ENCODE data around the gene MCF2L2. TPM values are rescaled to one million over a fixed set of nuclear protein-coding genes. Genes with fewer than 3 reads are reported as not detected.

Gene MCF2L2
- total RNA-seq, 1 donor from 2014 or later: 18.1 TPM

GRCh38 chr3:183370391-183370790, 58.0 kb downstream of the MCF2L2 start:
- Mint-ChIP-seq H3K36me3 (ENCODE audit: unreplicated experiment) (no peaks in the 10 kb centered on the region), H3K27ac (ENCODE audit: unreplicated experiment) (no peak overlapping the region), H3K9me3 (ENCODE audit: unreplicated experiment) (peaks cover 1% of the 10 kb centered on the region), H3K4me3 (ENCODE audit: unreplicated experiment) (no peak overlapping the region), H3K27me3 (ENCODE audit: unreplicated experiment) (peaks cover 5% of the 10 kb centered on the region), H3K4me1 (ENCODE audit: low read depth, unreplicated experiment) (no peaks in the 10 kb centered on the region)
- DNase-seq: no peak
- TF ChIP-seq CTCF (IDR thresholded peaks at IDR 0.05; ENCODE audit: partially characterized antibody, unreplicated experiment): no peak

GRCh38 chr3:183369627-183370026, 58.8 kb downstream of the MCF2L2 start:
- H3K9me3 Mint-ChIP-seq (ENCODE audit: unreplicated experiment): peaks cover 1% of the 10 kb centered on the region
- no peak for TF ChIP-seq CTCF (IDR thresholded peaks at IDR 0.05; ENCODE audit: partially characterized antibody, unreplicated experiment)
- DNase-seq: no peak
- H3K4me3 Mint-ChIP-seq (ENCODE audit: unreplicated experiment): no peak overlapping the region
- no peaks in the 10 kb centered on the region for H3K4me1 Mint-ChIP-seq (ENCODE audit: low read depth, unreplicated experiment)
- H3K27me3 Mint-ChIP-seq (ENCODE audit: unreplicated experiment): peaks cover 3% of the 10 kb centered on the region
- no peaks in the 10 kb centered on the region for H3K36me3 Mint-ChIP-seq (ENCODE audit: unreplicated experiment)
- H3K27ac Mint-ChIP-seq (ENCODE audit: unreplicated experiment): no peak overlapping the region

GRCh38 chr3:183369117-183369516, 59.3 kb downstream of the MCF2L2 start:
- Mint-ChIP-seq H3K27me3 (ENCODE audit: unreplicated experiment) (peaks cover 2% of the 10 kb centered on the region), H3K4me1 (ENCODE audit: low read depth, unreplicated experiment) (no peaks in the 10 kb centered on the region), H3K36me3 (ENCODE audit: unreplicated experiment) (no peaks in the 10 kb centered on the region), H3K27ac (ENCODE audit: unreplicated experiment) (no peak overlapping the region), H3K9me3 (ENCODE audit: unreplicated experiment) (peaks cover 1% of the 10 kb centered on the region), H3K4me3 (ENCODE audit: unreplicated experiment) (no peak overlapping the region)
- DNase-seq: no peak
- TF ChIP-seq CTCF (IDR thresholded peaks at IDR 0.05; ENCODE audit: partially characterized antibody, unreplicated experiment): no peak

- Mint-ChIP-seq H3K4me1 (ENCODE audit: low read depth, unreplicated experiment) (no peaks in the 10 kb centered on the region), H3K4me3 (ENCODE audit: unreplicated experiment) (no peak overlapping the region), H3K36me3 (ENCODE audit: unreplicated experiment) (no peaks in the 10 kb centered on the region), H3K9me3 (ENCODE audit: unreplicated experiment) (no peaks in the 10 kb centered on the region), H3K27ac (ENCODE audit: unreplicated experiment) (no peak overlapping the region), H3K27me3 (ENCODE audit: unreplicated experiment) (no peaks in the 10 kb centered on the region)
- TF ChIP-seq CTCF (IDR thresholded peaks at IDR 0.05; ENCODE audit: partially characterized antibody, unreplicated experiment): no peak
- DNase-seq: no peak
Measured at GRCh38 chr3:183360971-183361624, 67.3 kb downstream of the MCF2L2 start.

- Mint-ChIP-seq H3K4me1 (ENCODE audit: low read depth, unreplicated experiment) (no peaks in the 10 kb centered on the region), H3K9me3 (ENCODE audit: unreplicated experiment) (no peaks in the 10 kb centered on the region), H3K4me3 (ENCODE audit: unreplicated experiment) (no peak overlapping the region), H3K36me3 (ENCODE audit: unreplicated experiment) (no peaks in the 10 kb centered on the region), H3K27ac (ENCODE audit: unreplicated experiment) (no peak overlapping the region), H3K27me3 (ENCODE audit: unreplicated experiment) (no peaks in the 10 kb centered on the region)
- no peak for DNase-seq
- no peak for TF ChIP-seq CTCF (IDR thresholded peaks at IDR 0.05; ENCODE audit: partially characterized antibody, unreplicated experiment)
Measured at GRCh38 chr3:183359036-183359435, 69.4 kb downstream of the MCF2L2 start.
